Liver (tissue), 9 donors: ENCODE data around the gene CAVIN1. TPM values are rescaled to one million over a fixed set of nuclear protein-coding genes. Genes with fewer than 3 reads are reported as not detected.
"Not testable (repeated sequence)": the region's sequence is repeated elsewhere in the genome, so short reads cannot be mapped to it uniquely, and the experiment has no call there.

Experiments used
- DNase-seq: peaks from one replicate; pipeline ENCODE4 v3.0.0-alpha.2; 2017; ENCODE audit warnings: low spot score
- H3K27ac ChIP-seq, 2 donors: one replicate each; pipeline ENCODE4 v1.7.0; 2013; ENCODE audit warnings: inconsistent platforms in 2 of 2, low read length in 2 of 2, control low read depth in 1 of 2, low read depth in 1 of 2, mild to moderate bottlenecking in 1 of 2
- H3K27me3 ChIP-seq, 4 donors: one replicate each; pipeline versions ENCODE4 v1.6.1 to v1.7.0; 2013; ENCODE audit warnings: low read length in 3 of 4, inconsistent platforms in 1 of 4, mild to moderate bottlenecking in 1 of 4, moderate library complexity in 1 of 4; ENCODE audit not compliant: control insufficient read depth in 4 of 4, insufficient read depth in 4 of 4
- H3K36me3 ChIP-seq, 4 donors: one replicate each; pipeline versions ENCODE4 v1.6.1 to v1.7.0; 2013; ENCODE audit warnings: low read length in 3 of 4, mild to moderate bottlenecking in 3 of 4, low read depth in 1 of 4, moderate library complexity in 1 of 4; ENCODE audit not compliant: control insufficient read depth in 4 of 4, insufficient read depth in 3 of 4
- H3K4me1 ChIP-seq, 4 donors: one replicate each; pipeline versions ENCODE4 v1.6.1 to v1.7.0; 2013; ENCODE audit warnings: low read length in 3 of 4, mild to moderate bottlenecking in 3 of 4, moderate library complexity in 1 of 4; ENCODE audit not compliant: control insufficient read depth in 4 of 4, insufficient read depth in 4 of 4
- H3K4me3 ChIP-seq, 3 donors: one replicate each; pipeline versions ENCODE4 v1.6.1 to v1.7.0; 2013; ENCODE audit warnings: low read length in 3 of 3, control low read depth in 1 of 3, low read depth in 1 of 3, mild to moderate bottlenecking in 1 of 3
- H3K9ac ChIP-seq, 2 donors: one replicate each; pipeline ENCODE4 v1.7.0; 2013; ENCODE audit warnings: low read length in 2 of 2, mild to moderate bottlenecking in 2 of 2, moderate library complexity in 2 of 2, control low read depth in 1 of 2, low read depth in 1 of 2
- H3K9me3 ChIP-seq, 4 donors: one replicate each; pipeline versions ENCODE4 v1.6.1 to v1.7.0; 2013; ENCODE audit warnings: low read length in 3 of 4; ENCODE audit not compliant: control insufficient read depth in 4 of 4
- ATF3 ChIP-seq: IDR thresholded peaks from 2 replicates; pipeline ENCODE4 v1.6.1; 2016; ENCODE audit warnings: antibody characterized with exemption
- CTCF ChIP-seq: fragments of 150-350 bp; IDR thresholded peaks from 2 replicates; pipeline ENCODE4 v1.5.1; 2017; ENCODE audit warnings: improper control_type of control experiment, low read depth, low read length; ENCODE audit not compliant: missing input control
- EGR1 ChIP-seq, 2 donors: IDR thresholded peaks; 2 replicates each; pipeline ENCODE4 v1.6.1; 2016 to 2018; ENCODE audit warnings: antibody characterized with exemption in 2 of 2, low read depth in 2 of 2
- FOXA1 ChIP-seq: IDR thresholded peaks from 2 replicates; pipeline ENCODE4 v1.6.1; 2016; ENCODE audit warnings: antibody characterized with exemption
- FOXA2 ChIP-seq: IDR thresholded peaks from 2 replicates; pipeline ENCODE4 v1.6.1; 2016; ENCODE audit warnings: antibody characterized with exemption
- GABPA ChIP-seq, 2 donors: IDR thresholded peaks in 1 of 2; conservative IDR thresholded peaks in 1 of 2; 2 replicates each; pipeline ENCODE4 v1.6.1; 2016; ENCODE audit warnings: antibody characterized with exemption in 2 of 2, mild to moderate bottlenecking in 1 of 2, moderate library complexity in 1 of 2
- HNF4A ChIP-seq, 2 donors: conservative IDR thresholded peaks; 2 replicates each; pipeline ENCODE4 v1.6.1; 2016; ENCODE audit warnings: antibody characterized with exemption in 2 of 2, mild to moderate bottlenecking in 2 of 2
- JUND ChIP-seq, 2 donors: IDR thresholded peaks; 2 replicates each; pipeline ENCODE4 v1.6.1; 2016; ENCODE audit warnings: antibody characterized with exemption in 2 of 2
- MAX ChIP-seq: IDR thresholded peaks from 2 replicates; pipeline ENCODE4 v1.6.1; 2016; ENCODE audit warnings: antibody characterized with exemption
- RAD21 ChIP-seq, 2 donors: IDR thresholded peaks; 2 replicates each; pipeline ENCODE4 v1.6.1; 2016; ENCODE audit warnings: antibody characterized with exemption in 2 of 2, mild to moderate bottlenecking in 2 of 2
- REST ChIP-seq: IDR thresholded peaks from 2 replicates; pipeline ENCODE4 v1.6.1; 2016; ENCODE audit warnings: antibody characterized with exemption, mild to moderate bottlenecking
- RXRA ChIP-seq, 2 donors: IDR thresholded peaks; 2 replicates each; pipeline ENCODE4 v1.6.1; 2017 to 2018; ENCODE audit warnings: antibody characterized with exemption in 2 of 2, mild to moderate bottlenecking in 1 of 2
- SP1 ChIP-seq: IDR thresholded peaks from 2 replicates; pipeline ENCODE4 v1.6.1; 2018; ENCODE audit warnings: antibody characterized with exemption, mild to moderate bottlenecking
- TAF1 ChIP-seq: conservative IDR thresholded peaks from 2 replicates; pipeline ENCODE4 v1.6.1; 2016; ENCODE audit warnings: antibody characterized with exemption, mild to moderate bottlenecking
- YY1 ChIP-seq: IDR thresholded peaks from 2 replicates; pipeline ENCODE4 v1.6.1; 2016; ENCODE audit warnings: antibody characterized with exemption, mild to moderate bottlenecking
- ZBTB33 ChIP-seq: IDR thresholded peaks from 2 replicates; pipeline ENCODE4 v1.6.1; 2016; ENCODE audit warnings: antibody characterized with exemption
- WGBS: extraction: QIAGEN DNeasy Blood & Tissue Kit; methylation state at CpG from one replicate; pipeline ENCODE4 v1.1.7; 2013; 5-methylcytosine and 5-hydroxymethylcytosine counted together
- polyA plus RNA-seq, 2 donors: library from polyadenylated mRNA; stranded (reverse) in 1 of 2; unstranded in 1 of 2; fragments of 200-250 nt in 1 of 2; fragments of >200 nt in 1 of 2; fragmentation: Nextera tagmentation in 1 of 2; extraction: Ambion mirVana in 1 of 2; gene quantifications; one replicate each; pipeline versions ENCODE4 v1.2.1 to v1.2.3, GENCODE V29; 2013 to 2015
- total RNA-seq, 2 donors: library from RNA; depleted of rRNA; stranded (reverse); fragments of >200 nt; gene quantifications; one replicate each; pipeline ENCODE4 v1.2.3, GENCODE V29; 2014
- donor health status: healthy.
- donor health status: healthy.
- donor health status: healthy.
- donor health status: healthy.
- donor health status: healthy.

CAVIN1 gene
- total and polyA plus RNA-seq, 4 donors, result 6.5 to 27.0 (median 14.4) TPM

- Histone ChIP-seq H3K9me3 (no peaks in the 10 kb centered on the region), H3K27ac (no peak overlapping the region), H3K4me3 (no peak overlapping the region), H3K36me3 (no peaks in the 10 kb centered on the region), H3K9ac (no peak overlapping the region), H3K27me3 (no peaks in the 10 kb centered on the region), H3K4me1 (peaks cover 0 to 6% (median 2%) of the 10 kb centered on the region in 4 donors)
- DNase-seq, result peak; percentile 46
- TF ChIP-seq YY1 (no peak), RAD21 (IDR thresholded peaks at IDR 0.05) (peak; percentile 60 to 66)
- 86% methylated on average over 6 of the region's 6 CpGs for WGBS
Measured at GRCh38 chr17:42403150-42403549, 19.9 kb downstream of the CAVIN1 start.

GRCh38 chr17:42402117-42402516, 20.9 kb downstream of the CAVIN1 start:
- no peak for DNase-seq
- TF ChIP-seq REST (no peak), FOXA2 (no peak), ATF3 (no peak), TAF1 (no peak), RAD21 (IDR thresholded peaks at IDR 0.05) (no peak), HNF4A (conservative IDR thresholded peaks at IDR 0.05) (no peak), EGR1 (IDR thresholded peaks at IDR 0.05; ENCODE audit: low read depth in 2 of 2) (no peak), SP1 (no peak), FOXA1 (no peak), YY1 (no peak), ZBTB33 (no peak), CTCF (no peak), JUND (IDR thresholded peaks at IDR 0.05) (no peak), MAX (no peak), RXRA (IDR thresholded peaks at IDR 0.05) (no peak), GABPA (IDR thresholded peaks at IDR 0.05 in 1 of 2, conservative IDR thresholded peaks at IDR 0.05 in 1 of 2) (no peak)
- peaks cover 0 to 6% (median 2%) of the 10 kb centered on the region in 4 donors for H3K4me1 ChIP-seq
- no peak overlapping the region for H3K27ac ChIP-seq
- no peaks in the 10 kb centered on the region for H3K36me3 ChIP-seq
- no peaks in the 10 kb centered on the region for H3K9me3 ChIP-seq
- no peak overlapping the region for H3K4me3 ChIP-seq
- no peaks in the 10 kb centered on the region for H3K27me3 ChIP-seq
- no peak overlapping the region for H3K9ac ChIP-seq
- WGBS, result 71% methylated on average over 3 of the region's 3 CpGs

GRCh38 chr17:42400844-42401375, 22.1 kb downstream of the CAVIN1 start:
- H3K27me3 ChIP-seq, H3K4me3 ChIP-seq, H3K9me3 ChIP-seq, H3K9ac ChIP-seq, DNase-seq, H3K27ac ChIP-seq, H3K4me1 ChIP-seq, H3K36me3 ChIP-seq: not testable (repeated sequence)
- 86% methylated on average over 8 of the region's 8 CpGs for WGBS
